ENCODE results near the gene CNIH4.

Gene CNIH4

DNA sequence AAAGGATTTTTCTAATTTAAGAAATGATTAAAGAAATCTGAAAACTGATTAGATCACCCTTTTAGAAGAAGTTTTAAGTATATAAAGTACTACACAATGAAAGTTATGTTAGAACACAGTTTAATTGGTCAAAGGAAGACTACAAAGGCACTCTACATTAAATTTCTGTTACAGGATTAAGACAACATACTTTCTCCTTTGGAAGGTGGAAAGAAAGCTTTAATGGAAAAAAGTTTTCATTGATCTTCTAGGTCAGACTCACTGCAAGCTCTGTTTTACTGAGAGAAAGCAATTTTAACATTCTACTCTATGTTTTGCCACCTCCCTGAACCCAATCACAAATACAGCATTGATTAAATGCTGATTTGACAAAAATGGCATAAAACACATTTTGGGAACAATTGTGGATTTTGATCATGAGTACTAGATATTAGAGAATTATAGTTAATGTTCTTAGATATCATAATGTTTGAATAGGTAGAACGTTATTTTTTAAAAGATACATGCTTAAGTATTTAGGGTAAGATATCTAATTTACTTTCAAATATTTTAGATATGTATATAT is 45.9 kb downstream of the CNIH4 start:
- no peak for DNase-seq (ENCODE audit: low spot score)
- in situ Hi-C loops (cut with MboI; ENCODE audit: low pct_unique_long_range_greater_than_20kb, low sequenced_read_pairs, unreplicated experiment): no loop called here
- TF ChIP-seq, protein P1, sequence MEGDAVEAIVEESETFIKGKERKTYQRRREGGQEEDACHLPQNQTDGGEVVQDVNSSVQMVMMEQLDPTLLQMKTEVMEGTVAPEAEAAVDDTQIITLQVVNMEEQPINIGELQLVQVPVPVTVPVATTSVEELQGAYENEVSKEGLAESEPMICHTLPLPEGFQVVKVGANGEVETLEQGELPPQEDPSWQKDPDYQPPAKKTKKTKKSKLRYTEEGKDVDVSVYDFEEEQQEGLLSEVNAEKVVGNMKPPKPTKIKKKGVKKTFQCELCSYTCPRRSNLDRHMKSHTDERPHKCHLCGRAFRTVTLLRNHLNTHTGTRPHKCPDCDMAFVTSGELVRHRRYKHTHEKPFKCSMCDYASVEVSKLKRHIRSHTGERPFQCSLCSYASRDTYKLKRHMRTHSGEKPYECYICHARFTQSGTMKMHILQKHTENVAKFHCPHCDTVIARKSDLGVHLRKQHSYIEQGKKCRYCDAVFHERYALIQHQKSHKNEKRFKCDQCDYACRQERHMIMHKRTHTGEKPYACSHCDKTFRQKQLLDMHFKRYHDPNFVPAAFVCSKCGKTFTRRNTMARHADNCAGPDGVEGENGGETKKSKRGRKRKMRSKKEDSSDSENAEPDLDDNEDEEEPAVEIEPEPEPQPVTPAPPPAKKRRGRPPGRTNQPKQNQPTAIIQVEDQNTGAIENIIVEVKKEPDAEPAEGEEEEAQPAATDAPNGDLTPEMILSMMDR (IDR thresholded peaks at IDR 0.05; ENCODE audit: extremely low read depth, insufficient read depth, missing control alignments): no peak

DNA sequence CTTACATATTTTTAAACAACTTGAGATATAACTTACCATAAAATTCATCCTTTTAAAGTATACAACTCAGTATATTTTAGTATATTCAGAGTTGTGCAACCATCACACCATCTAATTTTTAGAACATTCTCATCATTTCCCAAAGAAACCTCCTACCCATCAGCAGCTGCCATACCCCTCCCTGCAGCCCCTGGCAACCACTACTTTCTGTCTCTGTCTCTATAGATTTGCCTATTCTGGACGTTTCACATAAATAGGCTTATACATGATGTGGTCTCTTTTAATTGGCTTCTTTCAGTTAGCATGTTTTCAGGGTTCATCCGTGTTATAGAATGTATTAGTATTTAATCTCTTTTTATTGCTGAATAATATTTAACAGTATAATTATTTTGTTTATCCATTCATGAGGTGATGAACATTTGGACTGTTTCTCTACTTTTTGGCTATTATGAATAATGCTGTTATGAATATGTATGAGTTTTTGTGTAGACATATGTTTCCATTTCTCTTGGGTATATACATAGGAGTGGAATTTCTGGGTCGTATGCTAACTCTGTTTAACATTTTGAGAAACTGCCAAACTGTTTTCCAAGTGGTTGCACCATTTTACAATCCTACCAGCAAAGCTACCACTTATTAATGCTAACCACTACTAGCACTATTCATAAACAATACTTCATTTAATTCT is 48.4 kb downstream of the CNIH4 start:
- TF ChIP-seq, protein P1 (IDR thresholded peaks at IDR 0.05; ENCODE audit: extremely low read depth, insufficient read depth, missing control alignments): no peak
- no peak for DNase-seq (ENCODE audit: low spot score)
- in situ Hi-C loops (cut with MboI; ENCODE audit: low pct_unique_long_range_greater_than_20kb, low sequenced_read_pairs, unreplicated experiment): no loop called here

GRCh38 chr1:224405604-224405970 is 48.9 kb downstream of the CNIH4 start:
- DNase-seq (ENCODE audit: low spot score): no peak
- TF ChIP-seq, protein P1 (IDR thresholded peaks at IDR 0.05; ENCODE audit: extremely low read depth, insufficient read depth, missing control alignments): no peak
- in situ Hi-C loops (cut with MboI; ENCODE audit: low pct_unique_long_range_greater_than_20kb, low sequenced_read_pairs, unreplicated experiment): no loop called here

DNA sequence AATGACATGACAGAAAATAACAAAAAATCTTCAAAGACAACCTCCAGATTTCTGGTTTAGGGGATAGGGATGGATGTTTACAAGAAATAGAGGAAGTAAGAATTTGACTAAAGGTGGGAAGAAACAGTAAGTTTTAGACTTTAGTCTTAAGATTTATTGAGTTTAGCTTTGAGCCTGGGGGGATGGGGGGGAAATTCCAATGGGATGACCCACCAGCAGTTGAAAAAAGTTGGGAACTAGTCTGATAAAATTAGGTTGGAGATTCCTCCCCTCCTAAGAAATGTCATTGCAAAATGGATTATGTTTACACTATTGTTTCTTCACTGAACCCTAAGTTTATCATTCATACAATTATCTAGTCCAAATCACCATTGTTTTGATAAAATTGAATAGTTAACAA is 49.5 kb downstream of the CNIH4 start:
- TF ChIP-seq, protein P1 (IDR thresholded peaks at IDR 0.05; ENCODE audit: extremely low read depth, insufficient read depth, missing control alignments): no peak
- DNase-seq (ENCODE audit: low spot score): no peak
- in situ Hi-C loops (cut with MboI; ENCODE audit: low pct_unique_long_range_greater_than_20kb, low sequenced_read_pairs, unreplicated experiment): no loop called here

DNA sequence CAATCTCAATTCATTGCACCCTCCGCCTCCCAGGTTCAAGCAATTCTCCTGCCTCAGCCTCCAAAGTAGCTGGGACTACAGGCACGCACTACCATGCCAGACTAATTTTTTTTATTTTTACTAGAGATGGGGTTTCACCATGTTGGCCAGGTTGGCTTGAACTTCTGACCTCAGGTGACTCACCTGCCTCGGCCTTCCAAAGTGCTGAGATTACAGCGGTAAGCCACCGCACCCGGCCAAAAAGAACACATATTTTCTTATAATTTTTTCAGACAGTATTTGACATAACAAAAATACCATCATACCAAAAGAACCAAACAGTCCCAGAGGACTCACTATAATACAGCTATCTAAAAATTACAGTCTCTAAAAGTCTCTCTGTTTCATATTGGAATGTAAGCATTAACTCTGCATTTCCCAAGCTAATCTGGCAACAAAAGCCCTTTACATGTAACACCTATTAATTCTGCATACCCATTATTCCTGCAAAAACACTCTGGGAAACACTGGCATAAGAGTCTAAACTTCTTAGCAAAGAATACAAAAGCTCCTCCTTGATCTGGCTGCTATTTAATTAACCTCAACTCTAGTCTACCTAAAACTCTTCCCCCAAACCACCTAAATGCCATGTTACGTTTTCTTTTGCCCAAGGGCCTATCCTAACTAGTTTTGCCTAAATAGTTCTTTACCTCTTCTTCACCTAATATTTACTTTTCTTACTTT is 51.1 kb downstream of the CNIH4 start:
- TF ChIP-seq, protein P1 (IDR thresholded peaks at IDR 0.05; ENCODE audit: extremely low read depth, insufficient read depth, missing control alignments): no peak
- no peak for DNase-seq (ENCODE audit: low spot score)
- in situ Hi-C loops (cut with MboI; ENCODE audit: low pct_unique_long_range_greater_than_20kb, low sequenced_read_pairs, unreplicated experiment): no loop called here

DNA sequence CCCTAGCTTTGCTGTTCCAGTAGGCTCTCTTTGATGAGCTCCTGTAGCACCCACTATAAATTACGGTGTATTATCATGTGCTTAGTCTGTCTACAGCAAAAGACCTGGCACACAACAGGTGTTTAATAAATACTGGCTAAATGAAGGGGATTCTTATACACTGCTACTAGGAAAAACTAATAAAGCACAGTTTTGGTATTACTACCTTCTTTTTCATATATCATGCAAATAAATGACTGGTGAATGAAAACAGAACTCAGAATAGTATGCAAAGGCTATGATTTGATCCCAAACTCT is 51.6 kb downstream of the CNIH4 start:
- in situ Hi-C loops (cut with MboI; ENCODE audit: low pct_unique_long_range_greater_than_20kb, low sequenced_read_pairs, unreplicated experiment): no loop called here
- no peak for DNase-seq (ENCODE audit: low spot score)
- TF ChIP-seq, protein P1 (IDR thresholded peaks at IDR 0.05; ENCODE audit: extremely low read depth, insufficient read depth, missing control alignments): no peak
